ENCODE data around the gene UFC1.

DNA sequence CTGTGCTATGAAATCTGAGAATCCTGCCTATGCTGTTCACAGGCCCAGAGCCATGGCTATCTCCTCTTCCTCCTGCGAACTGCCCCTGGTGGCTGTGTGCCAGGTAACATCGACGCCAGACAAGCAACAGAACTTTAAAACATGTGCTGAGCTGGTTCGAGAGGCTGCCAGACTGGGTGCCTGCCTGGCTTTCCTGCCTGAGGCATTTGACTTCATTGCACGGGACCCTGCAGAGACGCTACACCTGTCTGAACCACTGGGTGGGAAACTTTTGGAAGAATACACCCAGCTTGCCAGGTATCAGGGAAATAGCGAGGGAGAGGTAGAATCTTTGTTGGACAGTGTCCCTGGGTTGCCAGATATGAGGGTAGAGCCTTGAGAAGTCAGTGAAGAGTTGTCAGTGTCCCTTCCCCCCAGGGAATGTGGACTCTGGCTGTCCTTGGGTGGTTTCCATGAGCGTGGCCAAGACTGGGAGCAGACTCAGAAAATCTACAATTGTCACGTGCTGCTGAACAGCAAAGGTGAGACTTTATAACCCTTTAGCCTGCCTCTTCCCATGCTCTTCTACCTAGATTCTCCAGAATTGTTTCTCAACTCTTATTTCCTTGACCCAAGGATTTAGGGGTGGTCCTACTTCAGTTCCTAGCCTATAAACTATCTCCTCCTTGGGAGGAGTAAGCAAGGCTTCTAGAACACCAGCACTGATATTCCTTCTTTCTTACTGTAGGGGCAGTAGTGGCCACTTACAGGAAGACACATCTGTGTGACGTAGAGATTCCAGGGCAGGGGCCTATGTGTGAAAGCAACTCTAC, 34.5 kb upstream of the UFC1 start:
- TF ChIP-seq, protein P1, sequence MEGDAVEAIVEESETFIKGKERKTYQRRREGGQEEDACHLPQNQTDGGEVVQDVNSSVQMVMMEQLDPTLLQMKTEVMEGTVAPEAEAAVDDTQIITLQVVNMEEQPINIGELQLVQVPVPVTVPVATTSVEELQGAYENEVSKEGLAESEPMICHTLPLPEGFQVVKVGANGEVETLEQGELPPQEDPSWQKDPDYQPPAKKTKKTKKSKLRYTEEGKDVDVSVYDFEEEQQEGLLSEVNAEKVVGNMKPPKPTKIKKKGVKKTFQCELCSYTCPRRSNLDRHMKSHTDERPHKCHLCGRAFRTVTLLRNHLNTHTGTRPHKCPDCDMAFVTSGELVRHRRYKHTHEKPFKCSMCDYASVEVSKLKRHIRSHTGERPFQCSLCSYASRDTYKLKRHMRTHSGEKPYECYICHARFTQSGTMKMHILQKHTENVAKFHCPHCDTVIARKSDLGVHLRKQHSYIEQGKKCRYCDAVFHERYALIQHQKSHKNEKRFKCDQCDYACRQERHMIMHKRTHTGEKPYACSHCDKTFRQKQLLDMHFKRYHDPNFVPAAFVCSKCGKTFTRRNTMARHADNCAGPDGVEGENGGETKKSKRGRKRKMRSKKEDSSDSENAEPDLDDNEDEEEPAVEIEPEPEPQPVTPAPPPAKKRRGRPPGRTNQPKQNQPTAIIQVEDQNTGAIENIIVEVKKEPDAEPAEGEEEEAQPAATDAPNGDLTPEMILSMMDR (IDR thresholded peaks at IDR 0.05): peak in 3 of 5 experiments; percentile 18 to 36 (median 31)
- TF ChIP-seq POLR2A (IDR thresholded peaks at IDR 0.05): no peak

Data from tibial nerve (tissue), 3 donors.